ENCODE data around the gene BATF3.
A peak's percentile ranks its signal among the peaks of the same experiment; 100 is the strongest.

The BATF3 gene

DNA sequence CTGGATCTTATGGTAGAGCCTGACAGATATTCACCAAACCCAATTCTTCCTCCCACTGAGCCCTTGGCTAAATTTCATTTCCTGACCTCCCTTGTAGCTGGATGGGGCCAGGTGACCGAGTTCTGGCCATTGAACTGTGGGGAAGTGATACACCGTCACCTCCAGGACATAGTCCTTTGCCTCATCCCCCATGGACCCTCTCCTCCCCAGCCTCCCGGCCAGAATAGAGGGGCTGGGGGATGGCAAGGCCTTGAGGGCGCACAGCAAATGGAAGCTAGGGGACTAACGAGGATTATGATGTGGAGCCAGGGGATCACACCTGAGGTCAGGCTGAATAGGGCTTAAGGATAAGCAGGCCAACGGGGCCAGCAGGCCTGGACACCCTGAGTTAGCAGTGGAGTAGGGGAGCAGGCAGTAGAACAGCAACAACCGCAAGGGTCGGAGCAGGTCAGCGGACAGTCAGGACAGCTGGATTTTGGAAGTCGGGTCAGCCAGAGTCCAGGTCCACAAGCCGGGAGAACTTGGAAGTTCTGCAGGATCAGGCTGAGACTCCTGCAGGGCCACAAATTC is 15.0 kb downstream of the BATF3 start:
- DNase-seq (ENCODE audit: low spot score): no peak

DNA sequence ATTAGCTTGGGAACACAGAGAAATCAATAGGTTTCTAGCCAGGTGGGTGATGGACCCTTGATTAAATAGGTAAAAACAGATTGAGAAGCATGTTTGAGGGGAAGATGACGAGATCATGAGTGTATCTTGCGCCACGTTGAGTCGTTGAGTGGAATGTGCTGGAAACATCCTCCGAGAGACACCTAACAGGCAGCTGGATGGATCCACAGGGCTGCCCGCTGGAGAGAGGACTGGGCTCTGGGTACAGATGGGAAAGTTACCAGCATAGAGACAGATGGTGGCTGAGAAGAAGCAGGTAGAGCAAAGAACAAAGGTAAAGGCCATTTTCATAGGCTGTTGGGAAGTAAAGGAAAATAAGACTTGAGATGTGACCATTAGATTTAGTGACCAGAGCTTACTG is 15.6 kb downstream of the BATF3 start:
- no peak for DNase-seq (ENCODE audit: low spot score)

GRCh38 chr1:212683357-212683722 is 16.3 kb downstream of the BATF3 start:
- no peak for DNase-seq (ENCODE audit: low spot score)

GRCh38 chr1:212680680-212681389 is 18.8 kb downstream of the BATF3 start:
- no peak for DNase-seq (ENCODE audit: low spot score)

DNA sequence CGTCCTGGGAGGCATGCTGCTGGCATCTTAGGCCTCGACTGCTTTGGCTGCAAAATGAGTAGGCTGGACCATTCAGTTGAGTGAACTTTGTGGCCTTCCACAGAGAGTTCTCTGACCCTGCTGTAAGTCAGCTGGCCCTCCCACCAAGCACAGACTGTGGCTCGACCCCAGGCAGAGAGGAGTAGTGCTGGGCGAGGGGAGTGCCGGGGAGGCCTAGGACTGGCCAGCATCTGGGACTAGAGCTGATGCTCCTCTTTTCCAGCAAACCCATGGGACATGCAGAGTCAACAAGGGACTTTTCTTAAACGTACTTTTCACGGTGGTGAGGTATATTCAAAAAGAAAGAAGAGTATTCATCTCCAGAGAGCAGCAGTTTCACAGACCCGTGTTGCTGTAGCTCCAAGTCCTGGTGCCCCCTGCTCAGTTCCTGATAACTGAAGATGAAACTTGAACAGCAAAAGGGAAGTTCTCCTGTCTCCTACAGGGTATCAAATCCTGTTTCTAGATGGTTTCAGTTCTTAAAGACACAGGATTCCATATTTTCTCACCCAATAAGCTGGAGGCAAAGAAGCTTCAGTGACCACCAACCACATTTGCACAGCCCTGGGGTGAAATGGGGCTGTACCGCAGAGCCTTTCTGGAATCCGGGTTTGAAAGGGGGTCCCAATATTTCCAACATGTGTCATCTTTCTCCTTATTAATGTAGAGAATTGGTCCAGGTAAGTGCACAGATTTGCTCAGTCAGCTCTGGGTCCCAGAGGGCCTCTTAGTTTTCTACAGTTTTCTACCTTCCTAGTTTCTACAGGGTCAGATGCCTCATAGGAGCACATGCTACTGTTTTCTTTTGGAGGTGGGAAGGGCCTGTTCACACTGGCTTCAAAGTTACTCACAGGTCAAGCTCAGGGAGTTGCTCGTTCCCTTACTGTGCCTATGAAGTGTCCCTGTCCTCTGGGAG is 20.9 kb downstream of the BATF3 start:
- DNase-seq (ENCODE audit: low spot score): no peak

GRCh38 chr1:212677573-212677972 is 22.1 kb downstream of the BATF3 start:
- no peak for DNase-seq (ENCODE audit: low spot score)

GRCh38 chr1:212677136-212677535 is 22.5 kb downstream of the BATF3 start:
- DNase-seq (ENCODE audit: low spot score): no peak

GRCh38 chr1:212675675-212676074 is 24.0 kb downstream of the BATF3 start:
- DNase-seq (ENCODE audit: low spot score): no peak

GRCh38 chr1:212674872-212675271 is 24.8 kb downstream of the BATF3 start:
- DNase-seq (ENCODE audit: low spot score): no peak

- DNase-seq (ENCODE audit: low spot score): no peak
These were observed 28.2 kb downstream of the BATF3 start for GRCh38 chr1:212671342-212672031.

GRCh38 chr1:212670882-212671281 is 28.8 kb downstream of the BATF3 start:
- no peak for DNase-seq (ENCODE audit: low spot score)

DNA sequence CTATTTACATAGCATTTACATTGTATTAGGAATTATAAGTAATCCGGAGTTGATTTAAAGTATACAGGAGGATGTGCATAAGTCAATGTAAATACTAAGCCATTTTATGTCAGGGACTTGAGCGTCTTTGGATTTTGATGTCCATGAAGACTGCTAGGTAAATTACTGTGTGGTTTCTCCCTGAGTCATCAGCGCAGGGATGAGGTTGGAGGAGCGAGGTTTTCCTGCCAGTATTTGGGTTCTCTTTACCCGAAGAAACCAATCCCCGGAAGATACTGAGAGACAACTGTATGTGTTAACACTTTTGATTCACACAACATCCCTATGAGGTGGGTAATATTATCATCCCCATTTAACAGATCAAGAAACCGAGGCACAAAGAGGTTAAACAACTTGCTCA is 29.3 kb downstream of the BATF3 start:
- no peak for DNase-seq (ENCODE audit: low spot score)

DNA sequence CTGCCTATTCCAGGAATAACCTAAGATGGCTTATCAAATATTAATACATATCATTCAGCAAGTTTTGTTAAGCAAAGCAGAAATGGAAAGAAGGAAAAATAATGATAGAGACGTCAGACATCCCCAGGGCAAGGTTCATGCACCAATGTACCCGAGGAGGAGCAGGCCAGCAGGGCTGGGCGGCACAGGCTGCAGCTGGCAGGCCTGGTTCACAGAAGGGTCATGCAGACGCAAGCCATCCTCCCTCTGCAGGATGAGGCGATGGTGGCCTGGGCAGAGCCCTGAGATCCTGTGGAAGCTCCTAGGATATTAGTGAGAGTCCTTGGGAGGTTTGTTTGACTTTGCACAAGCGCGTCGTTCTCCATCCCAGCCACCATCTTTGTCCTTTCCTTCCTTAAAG is 30.0 kb downstream of the BATF3 start:
- DNase-seq (ENCODE audit: low spot score): no peak

- DNase-seq (ENCODE audit: low spot score): no peak
These were observed 30.5 kb downstream of the BATF3 start for GRCh38 chr1:212669102-212669501.

- DNase-seq (ENCODE audit: low spot score): no peak
These were observed 31.2 kb downstream of the BATF3 start for GRCh38 chr1:212668477-212668876.

- no peak for DNase-seq (ENCODE audit: low spot score)
These were observed 32.2 kb downstream of the BATF3 start for GRCh38 chr1:212667223-212668139.

DNA sequence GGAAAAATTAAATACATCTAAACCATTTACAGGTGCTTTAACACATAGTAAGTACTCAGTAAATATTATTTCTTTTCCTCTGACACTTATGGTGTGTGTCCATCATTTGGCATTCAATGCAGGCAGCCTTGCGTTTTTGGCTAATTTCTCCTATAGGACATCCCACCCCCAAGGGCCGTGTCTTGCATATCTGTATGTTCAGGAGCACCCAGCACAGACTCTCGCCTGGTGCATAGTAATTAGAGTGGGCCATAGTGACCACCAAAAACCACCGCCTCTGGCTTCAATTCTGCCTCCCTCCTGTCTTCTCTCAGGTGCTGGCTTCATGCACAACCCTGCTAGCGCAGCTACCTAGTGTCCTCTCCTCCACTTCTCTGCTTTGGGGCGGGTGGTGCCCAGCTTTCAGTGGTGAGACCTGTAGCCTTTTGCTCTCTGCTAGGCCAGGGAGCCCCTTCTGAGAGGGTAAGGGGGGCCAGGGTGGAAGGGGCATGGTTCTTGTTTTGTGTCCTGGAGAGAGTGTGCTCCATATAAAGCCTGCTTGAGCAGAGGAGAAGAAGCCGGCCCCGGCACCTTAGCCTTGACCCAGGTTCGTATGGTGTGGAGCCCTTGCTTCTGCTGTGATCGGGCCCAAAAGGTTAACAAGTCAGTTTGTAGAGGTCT is 33.4 kb downstream of the BATF3 start:
- DNase-seq (ENCODE audit: low spot score): no peak

GRCh38 chr1:212665241-212666115 is 34.2 kb downstream of the BATF3 start:
- peak; percentile 68 for DNase-seq (ENCODE audit: low spot score)

GRCh38 chr1:212664409-212665199 is 35.0 kb downstream of the BATF3 start:
- DNase-seq (ENCODE audit: low spot score): no peak

Data from HuH-7.5 (cell line).